Measurements from ENCODE around the gene KXD1. TPM values are rescaled to one million over a fixed set of nuclear protein-coding genes. Genes with fewer than 3 reads are reported as not detected.
"Not testable (repeated sequence)": the region's sequence is repeated elsewhere in the genome, so short reads cannot be mapped to it uniquely, and the experiment has no call there.

KXD1 gene
- total RNA-seq, 1 donor from 2014 or later, result 73.9 TPM

DNA sequence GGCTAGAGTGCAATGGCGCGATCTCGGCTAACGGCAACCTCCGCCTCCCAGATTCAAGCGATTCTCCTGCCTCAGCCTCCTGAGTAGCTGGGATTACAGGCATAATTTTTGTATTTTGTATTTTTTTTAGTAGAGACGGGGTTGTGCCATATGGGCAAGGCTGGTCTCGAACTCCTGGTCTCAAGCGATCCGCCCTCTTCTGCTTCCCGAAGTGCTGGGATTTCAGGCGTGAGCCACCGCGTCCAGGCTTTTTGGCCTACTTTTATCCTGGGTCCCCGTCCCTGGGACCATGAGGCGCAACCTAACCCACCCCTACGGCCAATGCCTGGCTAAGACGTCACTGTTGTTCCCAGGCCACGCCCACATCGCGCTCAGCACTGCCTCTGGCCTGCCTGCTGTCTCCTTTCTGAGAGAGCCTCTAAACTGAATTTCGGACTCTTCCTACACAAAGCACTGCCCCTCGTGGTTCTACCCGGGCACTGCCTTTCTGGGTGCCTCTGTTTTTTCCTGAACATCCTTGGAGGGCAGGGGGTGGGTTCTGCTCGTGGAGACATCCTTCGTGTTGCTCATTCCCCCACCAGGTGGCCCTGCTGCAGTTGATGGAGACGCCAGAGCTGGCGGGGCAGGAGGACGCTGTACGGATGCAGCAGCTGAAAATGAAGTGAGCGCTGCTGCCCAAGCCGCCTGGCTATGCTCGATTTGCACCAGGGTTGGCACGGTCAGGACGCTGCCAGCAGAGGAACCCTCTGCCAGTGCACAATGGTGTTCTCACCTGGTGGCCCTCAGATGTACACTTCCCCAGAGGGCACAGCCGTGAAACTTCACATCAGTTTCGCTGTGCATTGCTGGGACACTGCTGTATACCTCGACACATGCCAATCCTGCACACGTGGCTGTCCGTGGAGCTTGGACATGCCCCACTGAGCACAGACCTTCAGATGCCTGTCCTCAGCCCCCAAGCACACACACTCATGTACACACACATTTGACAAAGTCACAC lies 32.9 kb downstream of the KXD1 start:
- peak overlapping the region; percentile 93 for H3K27ac Mint-ChIP-seq
- peaks cover 16% of the 10 kb centered on the region for H3K27me3 Mint-ChIP-seq
- H3K4me1 Mint-ChIP-seq (ENCODE audit: unreplicated experiment), result peaks cover 17% of the 10 kb centered on the region
- no peaks in the 10 kb centered on the region for H3K9me3 Mint-ChIP-seq
- peak overlapping the region; percentile 93 for H3K4me3 Mint-ChIP-seq
- no peaks in the 10 kb centered on the region for H3K36me3 Mint-ChIP-seq
- TF ChIP-seq, protein P1, sequence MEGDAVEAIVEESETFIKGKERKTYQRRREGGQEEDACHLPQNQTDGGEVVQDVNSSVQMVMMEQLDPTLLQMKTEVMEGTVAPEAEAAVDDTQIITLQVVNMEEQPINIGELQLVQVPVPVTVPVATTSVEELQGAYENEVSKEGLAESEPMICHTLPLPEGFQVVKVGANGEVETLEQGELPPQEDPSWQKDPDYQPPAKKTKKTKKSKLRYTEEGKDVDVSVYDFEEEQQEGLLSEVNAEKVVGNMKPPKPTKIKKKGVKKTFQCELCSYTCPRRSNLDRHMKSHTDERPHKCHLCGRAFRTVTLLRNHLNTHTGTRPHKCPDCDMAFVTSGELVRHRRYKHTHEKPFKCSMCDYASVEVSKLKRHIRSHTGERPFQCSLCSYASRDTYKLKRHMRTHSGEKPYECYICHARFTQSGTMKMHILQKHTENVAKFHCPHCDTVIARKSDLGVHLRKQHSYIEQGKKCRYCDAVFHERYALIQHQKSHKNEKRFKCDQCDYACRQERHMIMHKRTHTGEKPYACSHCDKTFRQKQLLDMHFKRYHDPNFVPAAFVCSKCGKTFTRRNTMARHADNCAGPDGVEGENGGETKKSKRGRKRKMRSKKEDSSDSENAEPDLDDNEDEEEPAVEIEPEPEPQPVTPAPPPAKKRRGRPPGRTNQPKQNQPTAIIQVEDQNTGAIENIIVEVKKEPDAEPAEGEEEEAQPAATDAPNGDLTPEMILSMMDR (conservative IDR thresholded peaks at IDR 0.05), result peak; percentile 74
- DNase-seq (ENCODE audit: extremely low spot score, unreplicated experiment), result peak; percentile 85

DNA sequence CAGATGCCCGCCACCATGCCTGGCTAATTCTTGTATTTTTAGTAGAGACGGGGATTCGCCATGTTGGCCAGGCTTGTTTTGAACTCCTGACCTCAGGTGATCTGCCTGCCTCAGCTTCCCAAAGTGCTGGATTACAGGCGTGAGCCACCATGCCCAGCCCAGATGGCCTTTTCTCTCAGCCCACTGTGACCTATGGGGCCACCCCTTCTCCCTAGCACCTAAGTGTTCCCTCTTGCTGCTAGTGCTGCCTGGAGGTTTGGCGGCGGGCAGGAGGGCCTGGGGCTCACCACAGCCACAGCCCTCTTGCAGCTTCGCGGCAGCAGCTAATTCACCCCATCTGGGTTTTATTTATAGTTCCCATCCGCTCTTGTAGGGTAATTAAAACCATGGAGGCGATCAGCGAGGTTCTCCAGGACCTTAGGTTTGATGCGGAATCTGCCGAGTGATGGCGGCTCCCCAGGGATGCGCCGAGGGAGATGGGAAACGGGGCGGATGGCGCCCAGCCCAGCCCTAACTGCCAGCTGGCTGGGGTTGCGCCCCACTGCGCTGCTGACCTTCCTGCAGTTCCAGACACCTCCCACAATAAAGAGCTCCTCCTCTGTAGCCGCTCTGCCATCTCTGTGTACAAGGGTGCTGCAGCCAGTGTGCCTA lies 34.2 kb downstream of the KXD1 start:
- peak overlapping the region; percentile 25 for H3K4me3 Mint-ChIP-seq
- no peak for DNase-seq (ENCODE audit: extremely low spot score, unreplicated experiment)
- H3K27ac Mint-ChIP-seq, result no peak overlapping the region
- peaks cover 20% of the 10 kb centered on the region for H3K4me1 Mint-ChIP-seq (ENCODE audit: unreplicated experiment)
- H3K36me3 Mint-ChIP-seq, result no peaks in the 10 kb centered on the region
- no peaks in the 10 kb centered on the region for H3K9me3 Mint-ChIP-seq
- TF ChIP-seq, protein P1 (conservative IDR thresholded peaks at IDR 0.05), result no peak
- H3K27me3 Mint-ChIP-seq, result peaks cover 16% of the 10 kb centered on the region

DNA sequence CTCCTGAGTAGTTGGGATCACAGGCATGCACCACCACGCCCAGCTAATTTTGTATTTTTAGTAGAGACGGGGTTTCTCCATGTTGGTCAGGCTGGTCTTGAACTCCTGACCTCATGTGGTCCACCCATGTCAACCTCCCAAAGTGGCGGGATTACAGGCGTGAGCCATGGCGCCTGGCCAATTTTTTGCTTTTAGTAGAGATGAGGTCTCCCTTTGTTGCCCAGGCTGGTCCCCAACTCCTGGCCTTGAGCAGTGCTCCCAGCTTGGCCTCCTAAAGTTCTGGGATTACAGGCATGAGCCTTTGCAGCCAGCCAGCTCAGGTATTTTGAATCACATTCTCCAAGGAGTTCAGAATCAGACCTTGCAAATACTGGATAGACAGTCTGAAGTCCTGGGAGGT lies 35.1 kb downstream of the KXD1 start:
- not testable (repeated sequence) for H3K4me3 Mint-ChIP-seq; H3K9me3 Mint-ChIP-seq; H3K36me3 Mint-ChIP-seq; H3K27ac Mint-ChIP-seq; DNase-seq (ENCODE audit: extremely low spot score, unreplicated experiment)
- H3K4me1 Mint-ChIP-seq (ENCODE audit: unreplicated experiment), result peaks cover 22% of the 10 kb centered on the region
- peaks cover 16% of the 10 kb centered on the region for H3K27me3 Mint-ChIP-seq

DNA sequence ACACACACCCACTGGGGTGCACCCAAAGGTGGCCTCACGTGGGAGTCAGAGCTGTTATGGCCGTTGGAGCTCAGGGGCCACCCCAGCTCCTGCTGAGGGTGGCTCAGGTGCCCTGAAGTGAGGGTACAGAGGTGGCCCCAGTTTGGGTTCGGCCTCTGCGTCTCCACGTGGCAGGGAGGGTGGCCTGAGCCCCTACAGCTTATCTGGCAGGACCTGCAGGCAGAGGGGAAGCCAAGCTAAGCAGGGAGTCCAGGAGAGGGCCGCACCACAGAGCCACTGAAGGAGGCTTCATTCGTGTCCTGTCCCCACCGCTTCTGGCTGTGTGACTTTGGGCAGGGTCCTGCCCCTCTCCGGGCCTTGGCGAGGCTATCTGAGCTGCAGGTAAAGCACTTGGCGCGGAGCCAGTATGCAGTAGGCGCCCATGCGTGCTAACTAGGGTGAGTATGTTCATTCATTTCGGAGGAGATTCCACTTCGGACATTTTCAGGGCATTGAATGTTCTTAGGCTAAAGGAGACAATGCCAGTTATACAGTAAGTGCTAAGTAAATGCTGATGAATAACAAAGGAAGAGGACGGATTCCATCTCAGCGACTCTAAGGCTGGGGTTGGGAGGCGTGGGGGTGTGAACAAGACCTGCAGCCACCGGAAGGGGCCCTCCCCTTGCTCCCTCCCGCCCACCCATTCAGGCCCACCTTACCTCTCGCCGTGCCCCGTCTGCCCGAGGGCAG lies 35.9 kb downstream of the KXD1 start:
- peaks cover 19% of the 10 kb centered on the region for H3K27me3 Mint-ChIP-seq
- peak overlapping the region; percentile 51 for H3K27ac Mint-ChIP-seq
- H3K4me1 Mint-ChIP-seq (ENCODE audit: unreplicated experiment), result peaks cover 23% of the 10 kb centered on the region
- DNase-seq (ENCODE audit: extremely low spot score, unreplicated experiment), result peak; percentile 66
- H3K36me3 Mint-ChIP-seq, result no peaks in the 10 kb centered on the region
- no peaks in the 10 kb centered on the region for H3K9me3 Mint-ChIP-seq
- H3K4me3 Mint-ChIP-seq, result peak overlapping the region; percentile 70
- TF ChIP-seq, protein P1 (conservative IDR thresholded peaks at IDR 0.05), result no peak

DNA sequence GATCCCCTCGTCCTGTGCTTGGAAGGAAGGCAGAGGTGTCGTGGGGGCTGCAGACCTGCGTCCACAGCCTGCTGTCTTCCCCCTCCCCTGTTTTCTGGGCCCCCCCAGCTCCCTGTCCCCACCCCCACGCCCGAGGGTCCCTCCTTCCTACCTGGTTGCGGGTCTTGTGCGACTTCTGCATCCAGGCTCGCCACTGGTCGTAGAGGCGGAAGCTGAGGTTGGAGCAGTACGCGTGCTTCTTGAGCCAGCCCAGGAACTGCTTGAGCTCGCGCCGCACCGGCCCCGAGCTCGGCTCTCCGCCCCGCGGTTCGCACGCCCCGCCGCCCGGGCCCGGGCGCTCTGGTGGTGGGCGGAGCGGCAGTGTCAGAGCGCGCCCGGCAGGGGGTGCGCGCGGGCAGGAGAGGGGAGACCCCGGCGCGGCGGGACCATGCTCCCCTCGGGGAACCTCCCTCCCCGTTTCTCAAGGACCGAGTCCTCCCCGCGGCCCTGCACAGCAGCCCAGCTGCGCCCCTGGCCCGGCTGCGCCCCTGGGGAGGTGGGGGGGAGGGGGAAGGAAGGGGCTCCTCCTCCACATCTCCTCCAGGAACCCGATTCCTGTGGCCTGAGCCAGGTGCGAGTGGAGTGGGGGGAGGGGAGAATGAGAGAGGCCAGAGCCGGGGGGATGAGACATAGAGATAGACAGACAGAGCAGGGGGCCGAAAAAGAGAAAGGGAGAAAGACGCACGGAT lies 36.6 kb downstream of the KXD1 start:
- peak; percentile 84 for DNase-seq (ENCODE audit: extremely low spot score, unreplicated experiment)
- Mint-ChIP-seq H3K9me3 (no peaks in the 10 kb centered on the region), H3K27ac (no peak overlapping the region), H3K4me1 (ENCODE audit: unreplicated experiment) (peaks cover 23% of the 10 kb centered on the region), H3K36me3 (no peaks in the 10 kb centered on the region), H3K27me3 (peaks cover 24% of the 10 kb centered on the region), H3K4me3 (peak overlapping the region; percentile 60)
- TF ChIP-seq, protein P1 (conservative IDR thresholded peaks at IDR 0.05), result peak; percentile 91
